ENCODE data around the gene GTPBP4. TPM values are rescaled to one million over a fixed set of nuclear protein-coding genes. Genes with fewer than 3 reads are reported as not detected.

The GTPBP4 gene
- total and polyA plus RNA-seq, 9 of the 15 experiments (the other 6 are each of a cell fraction or from before 2014, with no cell fraction given): 79.0 to 155 (median 128) TPM

DNA sequence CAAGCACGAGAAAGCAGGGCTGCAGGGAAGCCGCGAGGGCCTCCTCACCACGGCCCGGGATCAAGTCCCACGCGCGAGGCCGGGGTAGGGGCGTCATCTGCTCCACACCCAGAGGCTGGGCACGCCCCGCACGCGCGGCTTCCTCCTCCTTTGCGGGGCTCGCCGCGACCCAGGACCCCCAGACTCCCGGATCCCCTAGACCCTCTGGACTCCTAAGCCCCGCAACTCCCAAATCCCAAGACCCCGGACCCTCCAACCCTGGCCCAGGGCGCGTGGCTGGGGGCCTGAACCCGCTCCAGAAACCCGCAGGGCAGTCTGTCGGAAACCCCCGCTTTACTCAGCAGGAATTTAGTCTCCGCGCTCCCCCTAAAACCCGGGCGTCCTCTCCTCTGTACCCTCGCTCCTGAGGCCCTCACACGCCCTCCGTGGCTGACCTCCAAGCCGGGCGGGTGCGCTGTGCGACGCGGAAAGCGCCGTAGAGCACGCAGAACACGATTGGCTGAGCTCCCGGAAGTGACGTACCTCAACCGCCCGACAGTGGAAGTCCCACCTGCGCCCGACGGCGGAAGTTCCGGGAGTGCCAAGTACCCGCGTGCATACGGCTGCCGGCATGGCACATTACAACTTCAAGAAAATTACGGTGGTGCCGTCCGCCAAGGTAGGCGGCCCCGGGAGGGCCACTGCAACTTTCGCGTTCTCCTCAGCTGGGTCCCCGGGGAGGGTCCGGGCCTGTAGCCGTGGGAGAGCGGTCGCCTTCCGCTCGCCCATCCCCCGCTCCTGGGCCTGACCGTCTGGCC lies at the start of gene GTPBP4 (continued):
- TF ChIP-seq MGA (IDR thresholded peaks at IDR 0.05) (peak; percentile 58), SAP30 (IDR thresholded peaks at IDR 0.05; ENCODE audit: borderline replicate concordance, insufficient read depth, low read depth, low read length, poor library complexity, severe bottlenecking) (peak; percentile 96), NRF1 (conservative IDR thresholded peaks at IDR 0.05 in 1 of 2, IDR thresholded peaks at IDR 0.05 in 1 of 2) (peak; percentile 80 to 83), RNF219 (CRISPR knock-in tag; IDR thresholded peaks at IDR 0.05) (no peak), CLOCK (CRISPR knock-in tag; IDR thresholded peaks at IDR 0.05; ENCODE audit: borderline replicate concordance) (no peak), ZNF3 (CRISPR knock-in tag; IDR thresholded peaks at IDR 0.05) (no peak)
- TF ChIP-seq, protein P1, sequence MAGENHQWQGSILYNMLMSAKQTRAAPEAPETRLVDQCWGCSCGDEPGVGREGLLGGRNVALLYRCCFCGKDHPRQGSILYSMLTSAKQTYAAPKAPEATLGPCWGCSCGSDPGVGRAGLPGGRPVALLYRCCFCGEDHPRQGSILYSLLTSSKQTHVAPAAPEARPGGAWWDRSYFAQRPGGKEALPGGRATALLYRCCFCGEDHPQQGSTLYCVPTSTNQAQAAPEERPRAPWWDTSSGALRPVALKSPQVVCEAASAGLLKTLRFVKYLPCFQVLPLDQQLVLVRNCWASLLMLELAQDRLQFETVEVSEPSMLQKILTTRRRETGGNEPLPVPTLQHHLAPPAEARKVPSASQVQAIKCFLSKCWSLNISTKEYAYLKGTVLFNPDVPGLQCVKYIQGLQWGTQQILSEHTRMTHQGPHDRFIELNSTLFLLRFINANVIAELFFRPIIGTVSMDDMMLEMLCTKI (IDR thresholded peaks at IDR 0.05; ENCODE audit: partially characterized antibody): no peak

All from K562 (cell line).